H54 (cell line): Measurements from ENCODE around the gene IL12RB2.
"Not testable (repeated sequence)": the region's sequence is repeated elsewhere in the genome, so short reads cannot be mapped to it uniquely, and the experiment has no call there.

Experiments
- DNase-seq: peaks from one replicate; pipeline ENCODE4 v3.0.0; 2011; ENCODE audit warnings: low spot score, mixed read lengths; ENCODE audit not compliant: insufficient read length
- FAIRE-seq: peaks from 3 replicates; lab custom pipeline; 2011; peaks lifted over from hg19 to GRCh38; lab: Jason Lieb, UNC
- POLR2A ChIP-seq: IDR thresholded peaks from 2 replicates; pipeline ENCODE4 v1.6.1; 2011; ENCODE audit warnings: low read depth, mild to moderate bottlenecking, low read length

Gene IL12RB2

DNA sequence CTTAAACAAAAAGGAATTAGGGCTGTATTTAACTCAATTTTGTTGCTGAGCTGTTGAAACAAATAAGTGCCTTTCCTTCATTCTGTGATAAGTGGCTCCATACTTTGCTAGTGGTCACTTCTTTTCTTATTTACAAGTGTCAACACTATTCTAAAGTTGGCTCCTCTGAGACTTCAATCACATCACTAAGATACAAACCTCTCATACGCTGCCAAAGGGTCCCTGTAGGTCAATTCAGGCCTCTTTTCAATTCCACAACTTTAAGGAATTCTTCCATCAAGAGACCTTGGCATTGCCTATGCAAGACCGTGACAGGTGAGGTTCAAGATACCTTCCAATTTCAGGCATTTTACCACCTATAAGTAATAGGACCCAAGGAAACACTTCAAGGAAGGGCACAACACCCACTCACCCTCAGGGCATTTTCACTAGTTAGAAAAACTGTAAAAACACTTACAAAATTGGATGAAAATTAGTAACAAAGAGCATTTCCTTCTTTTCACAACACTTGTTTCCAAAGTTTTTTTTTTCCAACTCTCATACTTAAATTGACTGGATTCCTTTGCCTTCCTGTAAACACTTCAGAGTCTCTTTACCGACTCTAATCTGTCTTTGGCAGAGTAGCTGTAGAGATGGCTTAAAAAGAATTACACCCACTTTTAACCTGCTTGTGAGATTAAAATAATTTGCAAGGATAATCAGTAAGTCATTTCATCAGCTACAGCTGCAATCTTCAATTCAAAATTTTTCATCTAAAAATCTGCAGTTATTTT lies 98.0 kb downstream of the IL12RB2 start:
- DNase-seq = no peak
- no peak for TF ChIP-seq POLR2A
- FAIRE-seq = peak; percentile 58

DNA sequence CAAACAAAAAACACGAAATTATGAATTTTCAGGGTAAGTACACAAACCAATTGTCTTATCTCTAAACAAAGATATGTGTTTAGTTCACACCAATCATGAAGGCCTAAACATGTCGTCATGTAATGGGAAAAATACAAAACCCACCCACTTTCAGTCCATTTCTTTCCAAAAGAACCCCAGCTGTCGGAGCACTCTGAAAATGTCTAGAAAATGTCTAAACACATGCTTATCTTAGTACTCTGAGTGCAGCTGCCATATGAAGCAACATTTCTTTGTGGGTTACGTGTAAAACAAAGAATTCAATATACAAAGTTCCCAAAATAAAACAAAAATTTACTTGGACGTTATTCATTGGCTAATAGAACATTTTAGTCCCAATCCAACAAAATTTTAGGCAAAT lies 99.8 kb downstream of the IL12RB2 start:
- TF ChIP-seq POLR2A = no peak
- DNase-seq (no peak), FAIRE-seq (no peak)

DNA sequence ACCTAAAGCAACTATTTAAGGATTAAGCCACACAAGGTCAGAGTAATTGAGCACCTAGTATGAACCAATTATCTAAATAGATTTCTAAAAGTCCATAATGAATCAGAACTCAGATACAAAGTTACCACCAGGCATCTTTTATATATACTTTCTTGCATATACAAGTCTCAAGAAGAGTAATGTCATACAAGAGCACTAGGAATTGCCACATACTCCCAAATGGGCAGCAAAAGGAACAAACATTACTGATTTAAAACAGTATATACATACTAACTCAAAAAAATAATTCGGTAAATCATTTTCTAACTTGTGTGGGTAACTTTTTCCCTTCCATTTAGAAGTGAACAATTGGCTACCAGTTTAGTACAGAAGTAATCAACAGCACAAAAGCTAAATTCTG lies 100.5 kb downstream of the IL12RB2 start:
- DNase-seq (no peak), FAIRE-seq (peak; percentile 6)
- no peak for TF ChIP-seq POLR2A

DNA sequence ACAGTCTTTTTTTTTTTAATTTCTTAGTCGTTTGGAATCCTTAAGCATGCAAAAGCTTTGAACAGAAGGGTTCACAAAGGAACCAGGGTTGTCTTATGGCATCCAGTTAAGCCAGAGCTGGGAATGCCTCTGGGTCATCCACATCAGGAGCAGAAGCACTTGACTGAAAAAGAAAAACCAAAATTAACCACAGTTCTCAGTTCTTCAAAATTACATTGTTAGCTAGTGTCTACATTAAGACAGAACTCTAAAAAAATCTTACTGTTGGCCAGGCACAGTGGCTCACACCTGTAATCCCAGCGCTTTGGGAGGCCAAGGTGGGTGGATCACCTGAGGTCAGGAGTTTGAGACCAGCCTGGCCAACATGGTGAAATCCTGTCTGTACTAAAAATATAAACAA lies 105.4 kb downstream of the IL12RB2 start:
- DNase-seq, FAIRE-seq: not testable (repeated sequence)

DNA sequence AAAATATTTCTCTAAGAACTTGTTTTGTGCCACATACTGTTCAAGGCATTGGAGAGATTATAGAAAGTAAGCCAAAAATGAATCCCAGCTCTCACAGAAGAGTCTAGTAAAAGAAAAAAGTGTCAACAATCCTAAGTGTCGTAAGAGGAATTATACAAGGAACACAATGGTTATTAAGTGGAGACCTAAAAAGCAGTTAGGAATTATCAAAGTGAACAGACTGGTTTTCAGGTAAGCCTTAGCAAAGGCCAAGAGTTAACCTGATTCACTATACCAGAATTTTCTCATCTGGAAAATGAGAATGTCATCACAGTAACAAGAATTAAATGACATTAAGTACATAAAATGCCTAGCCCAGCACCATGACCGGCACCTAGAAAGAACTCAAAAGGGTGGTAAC lies 106.9 kb downstream of the IL12RB2 start:
- FAIRE-seq (peak; percentile 15), DNase-seq (no peak)
- no peak for TF ChIP-seq POLR2A

DNA sequence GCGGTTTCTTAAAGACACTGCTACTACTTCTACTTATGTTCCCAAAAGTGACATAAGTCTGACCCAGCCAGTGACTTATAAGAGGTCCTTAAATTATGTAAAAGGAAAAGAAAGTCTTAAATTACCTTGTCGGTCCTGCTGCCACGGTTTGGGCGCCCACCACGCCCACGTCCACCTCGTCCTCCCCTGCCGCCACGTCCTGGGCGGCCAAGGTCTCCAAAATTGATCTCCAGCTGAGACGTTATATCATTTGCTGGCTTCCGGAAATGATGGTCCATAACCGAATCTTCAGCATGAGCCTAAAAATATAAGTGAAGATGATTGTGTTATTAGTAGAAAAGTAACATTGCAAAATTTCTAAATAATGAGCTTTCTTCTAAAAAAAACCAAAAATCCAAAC lies 107.4 kb downstream of the IL12RB2 start:
- TF ChIP-seq POLR2A = no peak
- no peak for DNase-seq
- FAIRE-seq = no peak

DNA sequence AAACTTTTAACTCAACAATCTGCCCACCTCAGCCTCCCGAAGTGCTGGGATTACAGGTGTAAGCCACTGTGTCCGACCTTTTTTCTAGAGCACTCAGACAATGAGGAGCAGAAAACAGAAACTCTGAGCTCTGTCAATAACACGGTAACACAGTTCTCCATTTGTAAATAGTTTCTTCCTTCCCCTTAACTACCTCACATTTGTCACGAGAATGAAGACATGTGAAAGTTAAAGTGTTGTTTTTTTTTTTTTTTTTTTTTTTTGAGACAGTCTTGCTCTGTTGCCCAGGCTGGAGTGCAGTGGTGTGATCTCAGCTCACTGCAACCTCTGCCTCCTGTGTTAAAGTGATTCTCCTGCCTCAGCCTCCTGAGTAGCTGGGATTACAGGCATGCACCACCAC lies 110.1 kb downstream of the IL12RB2 start:
- DNase-seq, FAIRE-seq: not testable (repeated sequence)

DNA sequence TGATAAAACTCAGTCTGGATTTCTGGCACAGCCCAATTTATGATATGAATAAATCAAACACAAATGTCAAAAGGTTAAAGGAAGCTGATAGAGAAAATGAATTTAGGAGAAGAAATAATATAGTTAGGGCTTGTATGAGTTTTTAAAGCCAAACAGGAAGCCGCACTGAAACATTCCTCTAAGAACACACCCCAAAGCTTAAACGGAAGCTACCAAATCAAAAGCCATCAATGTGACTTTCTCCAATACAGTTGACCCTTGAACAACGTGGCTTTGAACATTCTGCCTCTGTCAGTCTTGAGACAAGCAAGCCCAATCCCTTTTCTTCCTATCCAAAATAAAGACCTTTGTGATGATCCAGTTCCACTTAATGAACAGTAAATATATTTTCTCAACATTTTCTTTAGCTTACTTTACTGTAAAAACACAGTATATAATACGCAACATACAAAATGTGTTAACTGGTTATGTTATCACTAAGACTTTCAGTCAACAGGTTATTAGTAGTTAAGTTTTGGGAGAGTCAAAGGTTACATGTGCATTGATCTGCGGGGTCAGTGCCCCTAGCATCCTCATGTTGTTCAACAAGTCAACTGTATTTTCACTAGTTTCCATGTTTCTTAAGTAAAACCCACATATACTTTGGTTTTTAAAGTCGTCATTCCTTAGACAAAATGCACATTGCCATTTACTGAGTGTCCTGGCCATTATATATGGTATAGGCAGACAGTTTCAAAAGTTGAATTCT lies 111.3 kb downstream of the IL12RB2 start:
- no peak for TF ChIP-seq POLR2A

DNA sequence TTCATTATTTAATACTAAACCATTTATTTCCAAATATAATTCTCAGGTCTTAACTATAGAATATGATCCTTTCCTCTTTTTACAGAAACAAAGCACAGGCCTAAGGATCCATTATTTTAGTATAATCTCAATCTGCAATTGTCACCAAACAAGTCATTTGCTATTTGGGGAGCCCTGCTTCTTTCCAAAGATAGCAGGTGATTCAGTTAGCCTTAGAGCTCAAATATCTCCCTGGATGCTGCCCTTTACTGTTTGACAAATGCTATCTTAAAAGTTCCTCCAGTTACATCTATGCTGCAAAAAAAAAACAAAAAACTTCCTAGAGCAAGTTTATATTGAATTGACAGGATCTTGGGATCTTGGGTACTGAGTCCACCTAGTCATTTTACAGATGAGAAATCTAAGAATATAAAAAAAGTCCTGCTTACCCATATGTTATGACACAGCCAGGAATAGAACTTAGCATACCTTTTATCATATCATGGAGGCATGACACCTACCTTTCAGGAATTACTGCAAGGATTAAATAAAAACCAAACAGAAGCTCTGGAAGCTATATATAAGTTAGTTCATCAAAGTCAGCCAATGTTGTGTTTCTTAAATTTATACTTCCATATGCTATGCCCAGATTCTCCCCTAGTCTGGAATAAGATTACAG lies 113.3 kb downstream of the IL12RB2 start:
- FAIRE-seq (no peak), DNase-seq (no peak)
- TF ChIP-seq POLR2A = no peak

More for the DNA sequence above, 111.3 kb downstream of the IL12RB2 start:
- FAIRE-seq (no peak), DNase-seq (no peak)

DNA sequence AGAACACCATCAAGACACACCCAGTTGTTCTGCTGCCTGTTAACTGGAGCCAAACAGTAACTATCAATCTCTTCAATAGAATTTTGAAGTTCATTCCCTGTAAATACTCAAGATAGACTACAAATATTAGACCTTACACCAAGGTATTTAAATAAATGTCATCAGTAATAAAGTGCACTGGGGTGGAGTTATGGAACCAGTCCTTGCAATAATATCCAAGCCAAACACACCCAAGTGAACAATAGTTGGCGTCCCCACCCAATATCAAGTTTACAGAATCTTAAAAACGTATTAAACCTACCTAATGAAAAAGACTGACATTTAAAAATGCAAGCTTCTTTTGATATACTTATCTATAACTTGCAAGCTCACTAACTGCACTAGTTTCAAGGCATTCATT lies 119.8 kb downstream of the IL12RB2 start:
- no peak for FAIRE-seq
- no peak for DNase-seq
- no peak for TF ChIP-seq POLR2A

DNA sequence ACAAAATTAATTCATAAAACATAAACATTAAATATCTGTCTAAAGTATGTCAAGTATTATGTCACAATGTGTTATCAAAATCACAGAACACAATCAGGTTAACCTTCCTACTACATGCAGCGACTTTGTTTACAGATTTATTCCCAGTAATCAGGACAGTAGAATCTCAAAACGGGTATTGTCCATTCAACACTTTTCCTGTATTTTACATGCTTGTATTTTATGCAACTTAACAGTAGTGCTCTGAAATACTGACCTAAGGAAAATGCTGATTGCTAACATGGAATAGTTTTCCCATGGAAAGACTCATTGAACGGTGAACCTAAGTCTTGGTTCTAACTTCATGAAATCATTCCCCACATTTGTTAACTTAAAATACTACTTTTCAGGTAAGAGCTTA lies 120.3 kb downstream of the IL12RB2 start:
- FAIRE-seq (no peak), DNase-seq (no peak)

DNA sequence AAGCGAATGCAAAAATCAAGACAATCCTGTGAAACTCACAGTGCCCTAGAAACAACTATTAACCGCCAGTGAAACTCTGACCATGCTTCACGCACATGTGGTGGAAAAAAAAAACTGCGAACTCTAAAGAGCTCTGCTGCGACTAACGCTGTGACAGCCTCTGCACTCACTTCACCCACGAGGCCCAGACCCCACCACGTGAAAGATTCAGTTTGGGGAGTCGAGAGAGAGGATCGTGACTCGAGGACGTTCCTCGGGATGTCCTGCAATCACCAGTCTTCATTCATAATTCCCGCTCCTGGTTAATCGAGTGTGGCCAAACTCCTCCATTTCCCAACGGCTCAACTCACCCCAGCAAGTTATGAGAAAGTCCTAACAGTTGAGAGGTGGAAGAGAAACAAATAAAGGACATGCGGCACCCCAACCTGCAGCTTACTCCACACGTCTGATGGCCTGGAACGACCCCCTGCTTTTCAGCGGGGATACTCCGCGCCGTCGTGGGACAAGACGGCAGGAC lies 121.4 kb downstream of the IL12RB2 start:
- FAIRE-seq (no peak), DNase-seq (no peak)

More for the DNA sequence above, 120.3 kb downstream of the IL12RB2 start:
- no peak for TF ChIP-seq POLR2A

DNA sequence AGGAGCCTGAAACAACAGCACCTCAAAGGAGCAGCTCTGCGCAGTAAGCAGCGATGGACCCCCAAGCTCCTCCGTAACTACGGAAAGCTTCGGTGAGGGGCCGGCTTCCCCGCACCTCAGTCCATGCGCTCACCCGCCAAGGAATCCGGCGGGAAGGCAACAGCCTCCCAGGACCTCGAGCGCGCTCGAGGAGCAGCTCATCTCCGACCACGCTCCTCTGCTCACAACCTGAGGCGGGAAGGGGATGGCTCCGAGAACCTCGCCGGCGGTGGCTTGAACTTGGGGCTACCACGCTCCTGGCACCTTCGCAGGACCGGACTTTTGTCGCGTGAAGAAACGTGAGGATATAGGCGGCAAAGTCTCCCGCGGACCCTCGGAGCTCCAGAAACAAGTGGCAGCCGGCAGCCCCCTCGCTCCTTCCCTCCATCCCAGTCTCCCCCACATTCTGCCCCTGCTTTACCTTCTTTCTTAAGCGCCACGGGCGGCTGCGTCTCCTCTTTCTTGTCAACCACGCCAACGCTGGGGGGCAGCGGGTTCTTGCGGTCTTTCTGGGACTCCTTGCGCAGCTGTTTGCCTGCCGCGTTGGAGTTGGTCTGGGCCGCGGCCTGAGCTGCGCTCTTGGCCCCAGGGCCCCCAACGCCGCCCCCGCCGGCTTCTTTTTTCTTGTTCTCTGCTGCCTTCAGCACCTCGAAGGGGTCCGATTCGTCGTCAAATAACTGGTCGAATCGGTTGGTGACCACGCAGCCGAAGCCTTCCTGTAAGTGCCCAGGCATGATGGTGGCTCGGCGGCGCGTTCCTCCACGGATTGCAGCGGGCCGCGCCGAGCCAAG lies 122.1 kb downstream of the IL12RB2 start:
- FAIRE-seq (no peak), DNase-seq (no peak)
- TF ChIP-seq POLR2A = peak; percentile 62; the same call in 1 of the 2 replicates

More for the DNA sequence above, 121.4 kb downstream of the IL12RB2 start:
- no peak for TF ChIP-seq POLR2A
